Breast epithelium (tissue), 4 donors: Measurements from ENCODE around the gene EPG5. TPM values are rescaled to one million over a fixed set of nuclear protein-coding genes. Genes with fewer than 3 reads are reported as not detected.
"Not testable (repeated sequence)": the region's sequence is repeated elsewhere in the genome, so short reads cannot be mapped to it uniquely, and the experiment has no call there.

Experiments used
- DNase-seq, 2 donors: peaks; one replicate each; pipeline ENCODE4 v3.0.0-alpha.2; 2019; ENCODE audit warnings: low spot score in 2 of 2
- H3K27ac ChIP-seq, 2 donors: fragments of 200-600 bp; sonication (generic) in 1 of 2; one replicate each; pipeline ENCODE4 v1.5.1; 2016 to 2019; ENCODE audit warnings: mild to moderate bottlenecking in 1 of 2
- H3K27me3 ChIP-seq, 2 donors: fragments of 200-600 bp; sonication (generic) in 1 of 2; one replicate each; pipeline versions ENCODE4 v1.5.1 to v1.6.0; 2017 to 2019; ENCODE audit warnings: control low read depth in 1 of 2, mild to moderate bottlenecking in 1 of 2
- H3K36me3 ChIP-seq: fragments of 200-600 bp; one replicate; pipeline ENCODE4 v1.5.1; 2019
- H3K4me1 ChIP-seq, 2 donors: fragments of 200-600 bp; sonication (generic); one replicate each; pipeline ENCODE4 v1.5.1; 2016 to 2019; ENCODE audit warnings: control low read depth in 1 of 2
- H3K4me3 ChIP-seq, 3 donors: fragments of 200-600 bp; sonication (generic); 1 replicate in 2 of 3; 2 replicates in 1 of 3; pipeline ENCODE4 v1.5.1; 2016 to 2019; ENCODE audit warnings: mild to moderate bottlenecking in 3 of 3, moderate library complexity in 2 of 3
- H3K9me3 ChIP-seq, 2 donors: fragments of 200-600 bp; sonication (generic) in 1 of 2; one replicate each; pipeline ENCODE4 v1.5.1; 2016 to 2019; ENCODE audit warnings: control low read depth in 1 of 2
- POLR2A ChIP-seq: fragments of 450-650 bp; IDR thresholded peaks from one replicate; pipeline ENCODE4 v1.6.1; 2016; ENCODE audit warnings: antibody characterized with exemption, mild to moderate bottlenecking, moderate library complexity
- POLR2AphosphoS5 ChIP-seq, 3 donors: sonication (generic); formaldehyde crosslinking; IDR thresholded peaks; one replicate each; pipeline ENCODE4 v1.6.1; 2017; ENCODE audit warnings: antibody characterized with exemption in 3 of 3
- intact Hi-C: fragments of 100-400 bp; cut with DNase I; formaldehyde crosslinking; loops from one replicate; pipeline ENCODE4 v1.15.1; 2023; ENCODE audit warnings: low total_unique reads
- total RNA-seq, 3 donors: library from RNA; depleted of rRNA; stranded (reverse); fragments of >200 nt; gene quantifications; one replicate each; pipeline ENCODE4 v1.1.0, GENCODE V29; 2016
- TF ChIP-seq, protein P1 (sequence below), 3 donors: fragments of 450-650 bp; IDR thresholded peaks; one replicate each; pipeline ENCODE4 v1.5.1; 2016 to 2017; ENCODE audit warnings: antibody characterized with exemption in 3 of 3, mild to moderate bottlenecking in 3 of 3, moderate library complexity in 3 of 3

The EPG5 gene
- total RNA-seq, 3 donors from 2014 or later = 38.7 to 64.5 (median 48.8) TPM

DNA sequence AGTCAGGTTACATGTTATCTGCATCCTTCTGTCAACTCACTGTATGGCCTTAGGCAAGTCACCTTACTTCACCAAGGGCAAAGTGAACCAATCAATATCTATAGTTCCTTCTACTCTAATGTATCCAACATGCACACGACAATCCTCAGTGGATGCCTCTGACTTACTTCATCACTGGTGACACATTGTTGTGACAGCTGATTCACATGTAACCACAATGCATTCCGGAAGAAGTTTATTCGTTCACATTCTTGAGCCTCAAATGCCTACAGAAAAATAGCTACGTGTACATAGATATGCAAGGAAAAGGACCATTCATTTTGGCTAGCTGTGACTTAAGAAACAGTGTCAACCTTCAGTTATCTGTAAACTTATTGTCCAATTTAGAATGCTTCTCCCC, 26.3 kb upstream of the EPG5 start:
- H3K36me3 ChIP-seq = no peaks in the 10 kb centered on the region

DNA sequence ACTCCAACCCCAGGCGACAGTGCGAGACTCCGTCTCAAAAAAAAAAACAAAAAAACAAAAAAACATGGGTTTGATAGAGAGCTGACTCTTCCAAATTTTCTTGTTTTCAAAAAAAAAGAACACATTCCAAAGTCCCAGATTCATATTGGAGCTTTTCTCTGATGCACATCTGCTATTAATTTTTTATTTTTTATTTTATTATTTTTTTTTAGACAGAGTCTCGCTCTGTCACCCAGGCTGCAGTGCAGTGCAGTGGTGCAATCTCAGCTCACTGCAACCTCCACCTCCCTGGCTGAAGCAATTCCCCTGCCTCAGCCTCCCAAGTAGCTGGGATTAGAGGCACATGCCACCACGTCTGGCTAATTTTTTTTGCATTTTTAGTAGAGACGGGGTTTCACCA, 25.4 kb upstream of the EPG5 start:
- H3K9me3 ChIP-seq, H3K27me3 ChIP-seq, intact Hi-C loops, H3K36me3 ChIP-seq, DNase-seq, H3K4me3 ChIP-seq, H3K27ac ChIP-seq, H3K4me1 ChIP-seq: not testable (repeated sequence)

More for the DNA sequence above, 26.3 kb upstream of the EPG5 start:
- H3K9me3 ChIP-seq = no peaks in the 10 kb centered on the region
- intact Hi-C loops = no loop called here
- H3K4me3 ChIP-seq = no peak overlapping the region
- TF ChIP-seq POLR2AphosphoS5 (IDR thresholded peaks at IDR 0.05) (no peak), POLR2A (no peak)
- TF ChIP-seq, protein P1, sequence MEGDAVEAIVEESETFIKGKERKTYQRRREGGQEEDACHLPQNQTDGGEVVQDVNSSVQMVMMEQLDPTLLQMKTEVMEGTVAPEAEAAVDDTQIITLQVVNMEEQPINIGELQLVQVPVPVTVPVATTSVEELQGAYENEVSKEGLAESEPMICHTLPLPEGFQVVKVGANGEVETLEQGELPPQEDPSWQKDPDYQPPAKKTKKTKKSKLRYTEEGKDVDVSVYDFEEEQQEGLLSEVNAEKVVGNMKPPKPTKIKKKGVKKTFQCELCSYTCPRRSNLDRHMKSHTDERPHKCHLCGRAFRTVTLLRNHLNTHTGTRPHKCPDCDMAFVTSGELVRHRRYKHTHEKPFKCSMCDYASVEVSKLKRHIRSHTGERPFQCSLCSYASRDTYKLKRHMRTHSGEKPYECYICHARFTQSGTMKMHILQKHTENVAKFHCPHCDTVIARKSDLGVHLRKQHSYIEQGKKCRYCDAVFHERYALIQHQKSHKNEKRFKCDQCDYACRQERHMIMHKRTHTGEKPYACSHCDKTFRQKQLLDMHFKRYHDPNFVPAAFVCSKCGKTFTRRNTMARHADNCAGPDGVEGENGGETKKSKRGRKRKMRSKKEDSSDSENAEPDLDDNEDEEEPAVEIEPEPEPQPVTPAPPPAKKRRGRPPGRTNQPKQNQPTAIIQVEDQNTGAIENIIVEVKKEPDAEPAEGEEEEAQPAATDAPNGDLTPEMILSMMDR (IDR thresholded peaks at IDR 0.05) = no peak
- no peaks in the 10 kb centered on the region for H3K4me1 ChIP-seq
- no peak for DNase-seq
- H3K27ac ChIP-seq = no peak overlapping the region
- no peaks in the 10 kb centered on the region for H3K27me3 ChIP-seq

DNA sequence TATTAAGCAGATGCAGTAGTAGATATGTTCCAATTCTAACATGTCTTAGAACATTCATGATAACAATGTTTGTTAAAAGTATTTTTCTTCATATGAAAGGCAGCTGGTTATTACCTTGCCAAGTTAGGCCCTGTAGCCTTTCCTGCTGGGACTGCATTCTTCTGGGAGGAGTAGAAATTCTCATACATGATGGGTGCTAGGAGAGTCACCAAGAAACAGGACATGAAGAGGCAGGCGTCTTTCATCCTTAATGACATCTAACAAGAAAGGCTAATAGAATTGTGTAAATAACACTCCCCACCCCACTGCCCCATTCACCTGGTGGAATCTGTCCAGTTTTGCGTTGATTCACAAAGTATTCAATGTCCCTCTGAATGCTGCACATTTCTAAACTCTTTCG, 24.7 kb upstream of the EPG5 start:
- no peak for TF ChIP-seq POLR2A
- TF ChIP-seq, protein P1 (IDR thresholded peaks at IDR 0.05) = no peak
- TF ChIP-seq POLR2AphosphoS5 (IDR thresholded peaks at IDR 0.05) = no peak
- intact Hi-C loops = no loop called here
- no peak overlapping the region for H3K4me3 ChIP-seq
- no peak for DNase-seq
- no peak overlapping the region for H3K27ac ChIP-seq
- H3K36me3 ChIP-seq = no peaks in the 10 kb centered on the region
- H3K4me1 ChIP-seq = no peaks in the 10 kb centered on the region
- H3K27me3 ChIP-seq = no peaks in the 10 kb centered on the region
- H3K9me3 ChIP-seq = no peaks in the 10 kb centered on the region

DNA sequence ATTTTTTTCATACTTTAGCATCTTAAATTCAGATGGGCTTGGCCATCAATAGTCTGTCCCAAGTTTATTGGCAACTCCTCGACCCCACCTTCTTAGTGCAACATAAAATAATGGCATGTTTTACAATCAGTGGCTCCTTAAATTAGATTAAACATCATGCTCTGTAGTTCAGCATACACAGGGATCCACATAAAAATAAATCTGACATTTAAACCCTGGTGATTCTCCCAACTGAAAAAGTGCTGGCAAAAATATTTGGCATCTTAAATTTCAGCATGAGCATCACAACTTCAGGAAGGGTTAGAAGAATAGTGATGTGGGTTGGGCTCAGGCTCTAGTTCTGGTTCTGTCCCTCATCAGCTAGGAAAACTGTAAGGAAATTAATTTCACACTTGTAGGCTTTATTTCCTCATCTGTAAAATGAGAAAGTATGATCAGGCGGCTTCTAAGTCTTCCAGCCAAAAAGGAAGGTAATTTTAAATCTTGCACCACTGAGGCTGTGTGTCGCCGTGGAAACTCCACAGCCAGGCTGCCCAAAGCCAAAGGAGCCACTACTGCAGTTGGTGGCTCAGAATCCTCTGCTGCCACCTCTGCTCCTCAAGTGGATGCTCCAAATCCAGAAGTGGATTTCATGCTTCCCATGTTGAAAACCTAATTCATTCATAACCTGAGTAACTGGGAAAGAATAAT, 17.6 kb upstream of the EPG5 start:
- Histone ChIP-seq H3K4me1 (no peaks in the 10 kb centered on the region), H3K27me3 (no peaks in the 10 kb centered on the region), H3K9me3 (no peaks in the 10 kb centered on the region), H3K27ac (no peak overlapping the region), H3K36me3 (no peaks in the 10 kb centered on the region), H3K4me3 (no peak overlapping the region)
- TF ChIP-seq, protein P1 (IDR thresholded peaks at IDR 0.05) = no peak
- no peak for TF ChIP-seq POLR2AphosphoS5 (IDR thresholded peaks at IDR 0.05)
- TF ChIP-seq POLR2A = no peak
- DNase-seq = no peak
- intact Hi-C loops = no loop called here

DNA sequence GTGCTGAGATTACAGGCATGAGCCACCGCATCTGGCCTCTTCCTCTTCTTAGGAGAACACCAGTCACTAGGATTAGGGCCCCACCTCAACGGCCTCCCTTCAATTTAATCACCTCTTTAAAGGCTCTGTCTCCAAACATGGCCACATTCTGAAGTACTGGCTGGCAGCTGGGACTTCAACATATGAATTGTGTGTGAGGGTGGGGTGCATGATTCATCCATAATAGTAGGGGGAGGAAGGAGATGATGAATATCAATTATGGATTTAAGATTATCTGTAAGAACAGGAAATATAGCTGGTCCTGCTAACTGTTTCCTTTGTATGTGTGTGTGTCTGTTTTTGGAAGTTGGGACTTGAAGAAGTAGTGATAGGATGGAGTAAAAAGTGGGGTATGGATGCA, 14.7 kb upstream of the EPG5 start:
- no peak for DNase-seq
- intact Hi-C loops = no loop called here
- TF ChIP-seq POLR2AphosphoS5 (IDR thresholded peaks at IDR 0.05) (no peak), POLR2A (no peak)
- TF ChIP-seq, protein P1 (IDR thresholded peaks at IDR 0.05) = no peak
- Histone ChIP-seq H3K27ac (no peak overlapping the region), H3K9me3 (no peaks in the 10 kb centered on the region), H3K27me3 (no peaks in the 10 kb centered on the region), H3K4me1 (no peaks in the 10 kb centered on the region), H3K36me3 (no peaks in the 10 kb centered on the region), H3K4me3 (no peak overlapping the region)
